NCI-H1417 (cell line): ENCODE measurements around the gene DCAF10.
"Not testable (repeated sequence)": the region's sequence is repeated elsewhere in the genome, so short reads cannot be mapped to it uniquely, and the experiment has no call there.

Source experiments
- DNase-seq, 3 experiments: peaks; one replicate each; lab custom pipeline; 2025; lab: John Stamatoyannopoulos, UW

Gene DCAF10, protein sequence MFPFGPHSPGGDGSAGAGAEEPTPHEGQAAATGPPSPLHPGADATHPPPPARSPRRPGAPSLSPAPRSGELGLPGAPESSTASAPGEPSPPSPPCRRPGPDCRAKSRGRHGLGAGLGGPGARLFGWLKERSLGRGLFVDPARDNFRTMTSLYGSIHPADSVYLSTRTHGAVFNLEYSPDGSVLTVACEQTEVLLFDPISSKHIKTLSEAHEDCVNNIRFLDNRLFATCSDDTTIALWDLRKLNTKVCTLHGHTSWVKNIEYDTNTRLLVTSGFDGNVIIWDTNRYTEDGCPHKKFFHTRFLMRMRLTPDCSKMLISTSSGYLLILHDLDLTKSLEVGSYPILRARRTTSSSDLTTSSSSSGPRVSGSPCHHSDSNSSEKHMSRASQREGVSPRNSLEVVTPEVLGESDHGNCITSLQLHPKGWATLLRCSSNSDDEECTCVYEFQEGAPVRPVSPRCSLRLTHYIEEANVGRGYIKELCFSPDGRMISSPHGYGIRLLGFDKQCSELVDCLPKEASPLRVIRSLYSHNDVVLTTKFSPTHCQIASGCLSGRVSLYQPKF

DNA sequence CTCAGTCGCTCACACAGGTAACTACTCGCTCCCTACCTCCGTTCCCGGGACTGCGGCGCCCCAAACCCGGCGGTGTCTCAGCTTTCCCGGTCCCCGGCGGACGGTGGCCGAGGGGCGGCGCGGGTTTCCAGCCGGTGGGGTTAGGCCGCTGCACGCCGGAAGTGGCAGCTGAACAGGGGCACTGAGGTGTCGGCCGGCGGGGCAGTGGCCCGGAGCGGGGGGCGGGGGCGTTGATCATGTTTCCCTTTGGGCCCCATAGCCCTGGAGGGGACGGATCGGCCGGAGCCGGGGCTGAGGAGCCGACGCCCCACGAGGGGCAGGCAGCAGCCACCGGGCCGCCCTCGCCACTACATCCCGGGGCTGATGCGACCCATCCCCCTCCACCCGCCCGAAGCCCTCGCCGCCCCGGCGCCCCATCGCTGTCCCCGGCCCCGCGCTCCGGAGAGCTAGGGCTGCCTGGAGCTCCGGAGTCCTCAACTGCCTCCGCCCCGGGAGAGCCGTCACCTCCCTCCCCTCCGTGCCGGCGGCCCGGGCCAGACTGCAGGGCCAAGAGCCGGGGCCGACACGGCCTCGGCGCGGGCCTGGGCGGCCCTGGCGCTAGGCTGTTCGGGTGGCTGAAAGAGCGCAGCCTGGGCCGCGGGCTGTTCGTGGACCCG, at the start of gene DCAF10:
Gene DCAF10, plus strand, starts transcription at position 167 of the 656 bp plus-strand sequence. Its CDS starts 70 bp downstream, at position 237.
- DNase-seq, result peak; percentile 65 to 82 (median 75)

GRCh38 chr9:37751186-37751585, 49.4 kb upstream of the DCAF10 start:
- no peak for DNase-seq

GRCh38 chr9:37751704-37752103, 48.9 kb upstream of the DCAF10 start:
- DNase-seq, result not testable (repeated sequence)

DNA sequence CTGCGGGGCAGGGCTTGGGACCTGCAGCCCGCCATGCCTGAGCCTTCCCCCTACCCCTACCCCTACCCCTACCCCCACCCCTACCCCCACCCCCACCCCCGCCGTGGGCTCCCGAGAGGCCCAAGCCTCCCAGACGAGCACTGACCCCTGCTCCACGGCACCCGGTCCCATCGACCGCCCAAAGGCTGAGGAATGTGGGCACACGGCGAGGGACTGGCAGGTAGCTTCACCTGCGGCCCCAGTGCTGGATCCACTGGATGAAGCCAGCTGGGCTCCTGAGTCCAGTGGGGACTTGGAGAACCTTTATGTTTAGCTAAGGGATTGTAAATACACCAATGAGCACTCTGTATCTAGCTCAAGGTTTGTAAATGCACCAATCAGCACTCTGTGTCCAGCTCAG, 48.5 kb upstream of the DCAF10 start:
- DNase-seq, result not testable (repeated sequence)

DNA sequence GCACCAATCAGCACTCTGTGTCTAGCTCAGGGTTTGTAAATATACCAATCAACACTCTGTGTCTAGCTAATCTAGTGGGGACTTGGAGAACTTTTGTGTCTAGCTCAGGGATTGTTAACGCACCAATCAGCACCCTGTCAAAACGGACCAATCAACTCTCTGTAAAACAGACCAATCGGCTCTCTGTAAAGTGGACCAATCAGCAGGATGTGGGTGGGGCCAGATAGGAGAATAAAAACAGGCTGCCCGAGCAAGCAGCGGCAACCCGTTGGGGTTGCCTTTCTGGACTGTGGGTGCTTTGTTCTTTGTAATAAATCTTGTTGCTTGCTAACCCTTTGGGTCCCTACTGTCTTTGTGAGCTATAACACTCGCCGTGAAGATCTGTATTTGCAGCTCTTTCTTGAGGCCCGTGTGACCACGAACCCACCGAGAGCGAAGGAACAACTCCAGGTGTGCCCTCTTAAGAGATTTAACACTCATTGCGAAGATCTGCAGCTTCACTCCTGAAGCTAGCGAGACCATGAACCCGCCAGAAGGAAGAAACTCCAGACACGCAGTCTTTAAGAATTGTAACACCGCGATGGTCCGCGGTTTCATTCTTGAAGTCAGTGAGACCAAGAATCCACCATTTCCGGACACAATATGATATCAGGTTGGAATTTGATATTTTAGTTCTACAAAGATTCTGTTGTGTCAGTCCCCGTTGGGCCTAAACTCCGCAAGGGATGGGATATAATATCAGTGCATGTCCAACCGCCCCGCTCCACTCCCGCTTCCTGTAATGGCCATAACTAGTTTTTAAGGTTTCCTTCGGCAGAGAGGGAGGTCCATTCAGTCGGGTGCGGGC, 47.7 kb upstream of the DCAF10 start:
- DNase-seq, result no peak

GRCh38 chr9:37753489-37754190, 47.0 kb upstream of the DCAF10 start, which contains the start of gene TRMT10B:
Gene TRMT10B, plus strand, starts transcription at chr9:37753805. Its CDS starts 8,127 bp downstream, at chr9:37761932.
- peak; percentile 33 to 69 (median 68) for DNase-seq

DNA sequence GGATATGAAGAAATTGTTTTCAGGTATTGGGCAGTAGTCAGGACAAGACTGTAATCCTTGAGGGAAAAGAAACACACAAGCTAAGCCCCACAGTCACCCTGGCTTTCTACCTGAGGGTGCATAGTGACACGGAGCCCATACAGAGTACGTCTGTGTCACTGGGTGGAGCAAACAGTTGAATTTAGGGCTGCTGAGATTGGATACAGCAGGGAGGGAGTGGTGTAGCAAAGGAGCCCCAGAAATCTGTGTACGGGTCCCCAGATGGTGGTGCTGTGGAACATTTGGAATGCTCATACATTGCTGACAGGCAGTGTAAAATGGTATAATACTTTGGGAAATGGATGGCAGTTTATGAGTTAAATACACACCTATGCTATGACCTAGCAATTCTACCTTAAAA, 41.9 kb upstream of the DCAF10 start:
- no peak for DNase-seq

DNA sequence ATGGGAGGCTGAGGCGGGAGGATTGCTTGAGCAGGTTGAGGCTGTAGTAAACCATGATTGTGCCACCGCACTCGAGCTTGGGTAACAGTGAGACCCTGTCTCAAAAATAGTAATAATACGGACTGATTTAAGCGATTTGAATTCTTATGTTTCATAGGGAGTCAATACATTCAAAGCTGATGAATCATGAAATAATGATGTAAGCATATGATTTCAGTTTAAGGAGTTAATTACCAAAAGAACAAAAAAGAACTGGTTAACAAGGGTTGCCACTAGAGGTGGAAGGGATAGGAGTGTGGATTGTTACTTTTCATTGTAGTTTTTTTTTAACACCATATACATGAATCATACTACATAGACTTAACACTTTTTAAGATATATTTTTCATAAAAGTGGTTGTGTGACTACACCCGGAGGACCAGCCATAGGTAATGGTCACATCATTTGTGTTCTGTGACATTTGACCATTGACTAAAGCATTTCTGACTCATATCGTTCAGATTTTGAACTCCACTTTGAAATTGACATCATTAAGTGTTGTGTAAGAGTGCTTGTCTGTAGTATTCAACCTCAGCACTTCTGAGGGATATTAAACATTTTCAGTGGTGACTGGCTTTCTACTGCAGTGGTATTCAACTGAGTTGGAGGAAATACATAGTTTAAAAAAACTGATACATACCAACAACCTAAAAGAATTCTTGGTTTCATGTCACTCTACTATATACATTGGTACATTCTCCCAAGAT, 40.0 kb upstream of the DCAF10 start:
- no peak for DNase-seq

DNA sequence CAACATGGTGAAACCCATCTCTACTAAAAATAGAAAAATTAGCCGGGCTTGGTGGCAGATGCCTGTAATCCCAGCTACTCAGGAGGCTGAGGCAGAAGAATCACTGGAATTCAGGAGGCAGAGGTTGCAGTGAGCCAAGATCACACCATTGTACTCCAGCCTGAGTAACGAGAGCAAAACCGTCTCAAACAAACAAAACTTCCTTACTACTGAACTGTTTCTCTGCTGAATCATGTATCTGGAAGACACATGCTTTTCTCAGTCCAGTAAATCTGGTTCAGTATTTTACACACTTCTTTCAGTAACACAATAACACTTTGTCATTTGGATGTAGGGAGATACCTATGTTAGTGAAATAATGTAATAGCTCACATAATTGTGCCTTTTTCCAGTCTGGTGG, 39.1 kb upstream of the DCAF10 start:
- no peak for DNase-seq

GRCh38 chr9:37765263-37765662, 35.3 kb upstream of the DCAF10 start:
- DNase-seq, result not testable (repeated sequence)

DNA sequence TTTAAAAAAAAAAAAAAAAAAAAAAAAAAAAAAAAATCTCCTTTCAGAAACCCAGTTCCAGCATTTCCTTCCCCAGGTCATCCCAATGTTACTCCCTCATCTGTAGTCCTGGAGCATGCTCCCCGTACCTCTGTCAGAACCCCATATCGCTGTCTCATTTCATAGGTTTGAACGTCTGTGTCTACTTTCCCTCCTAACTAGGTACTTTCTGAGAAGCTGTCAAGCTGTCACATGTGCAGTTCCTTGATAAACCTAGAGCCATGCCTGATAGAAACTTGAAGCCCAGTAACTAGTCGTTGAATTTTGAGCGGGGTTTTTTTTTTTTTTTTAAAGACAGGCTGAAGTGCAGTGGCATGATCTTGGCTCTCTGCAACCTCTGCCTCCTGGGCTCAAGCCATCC, 31.3 kb upstream of the DCAF10 start:
- DNase-seq, result no peak

GRCh38 chr9:37769995-37770394, 30.6 kb upstream of the DCAF10 start:
- no peak for DNase-seq

GRCh38 chr9:37775216-37775919, 25.2 kb upstream of the DCAF10 start:
- no peak for DNase-seq

- DNase-seq, result no peak
Measured at GRCh38 chr9:37776328-37776727, 24.3 kb upstream of the DCAF10 start.

DNA sequence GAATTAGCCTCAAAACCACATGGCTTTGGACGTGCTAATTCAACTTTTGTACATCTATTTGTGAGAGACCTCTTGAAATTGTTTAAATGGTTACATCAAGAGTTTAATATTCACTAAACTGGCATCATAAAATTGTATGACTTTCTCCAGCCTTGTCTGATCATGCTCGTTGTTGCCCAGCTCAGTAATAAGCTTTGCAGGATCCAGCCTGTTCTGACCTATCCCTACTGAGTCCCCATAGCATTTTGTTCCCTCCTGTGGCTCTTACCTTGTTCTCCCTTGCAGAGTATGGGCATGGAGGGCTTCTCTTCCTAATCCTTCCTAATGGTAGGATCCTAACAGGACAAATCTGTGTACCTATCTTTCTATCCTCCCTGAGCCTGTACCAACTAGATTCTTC, 22.1 kb upstream of the DCAF10 start:
- DNase-seq, result no peak

GRCh38 chr9:37784291-37784615, 16.3 kb upstream of the DCAF10 start:
- no peak for DNase-seq

GRCh38 chr9:37784616-37785483, 15.7 kb upstream of the DCAF10 start, which contains the start of gene EXOSC3:
Gene EXOSC3, minus strand, starts transcription at chr9:37785064. Its CDS starts 20 bp downstream, at chr9:37785044.
- peak; percentile 78 to 91 (median 81) for DNase-seq

GRCh38 chr9:37787059-37787458, 13.5 kb upstream of the DCAF10 start:
- DNase-seq, result no peak

DNA sequence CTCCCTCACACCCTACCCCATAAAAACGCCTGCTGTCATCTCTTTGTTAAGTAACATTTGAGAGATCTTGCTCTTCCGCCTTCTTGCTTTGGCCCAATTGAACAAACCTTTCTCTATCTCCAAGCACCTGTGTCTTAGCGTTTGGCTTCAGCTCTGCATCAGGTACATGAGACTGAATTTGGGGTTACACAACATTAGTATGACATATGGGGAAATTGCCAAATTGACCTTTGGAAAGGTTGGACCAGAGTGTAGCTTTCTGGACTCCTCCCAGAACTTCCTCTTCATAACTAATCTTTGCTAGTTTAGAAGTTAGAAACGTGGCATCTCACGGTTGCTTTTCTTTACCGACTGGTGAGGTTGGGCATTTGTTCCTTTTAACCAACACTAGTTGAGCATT, 12.3 kb upstream of the DCAF10 start:
- no peak for DNase-seq
